ENCODE data around the gene DQX1.

The DQX1 gene

GRCh38 chr2:74530239-74531187, 4.5 kb upstream of the DQX1 start:
- no peak for DNase-seq (ENCODE audit: low read depth)

DNA sequence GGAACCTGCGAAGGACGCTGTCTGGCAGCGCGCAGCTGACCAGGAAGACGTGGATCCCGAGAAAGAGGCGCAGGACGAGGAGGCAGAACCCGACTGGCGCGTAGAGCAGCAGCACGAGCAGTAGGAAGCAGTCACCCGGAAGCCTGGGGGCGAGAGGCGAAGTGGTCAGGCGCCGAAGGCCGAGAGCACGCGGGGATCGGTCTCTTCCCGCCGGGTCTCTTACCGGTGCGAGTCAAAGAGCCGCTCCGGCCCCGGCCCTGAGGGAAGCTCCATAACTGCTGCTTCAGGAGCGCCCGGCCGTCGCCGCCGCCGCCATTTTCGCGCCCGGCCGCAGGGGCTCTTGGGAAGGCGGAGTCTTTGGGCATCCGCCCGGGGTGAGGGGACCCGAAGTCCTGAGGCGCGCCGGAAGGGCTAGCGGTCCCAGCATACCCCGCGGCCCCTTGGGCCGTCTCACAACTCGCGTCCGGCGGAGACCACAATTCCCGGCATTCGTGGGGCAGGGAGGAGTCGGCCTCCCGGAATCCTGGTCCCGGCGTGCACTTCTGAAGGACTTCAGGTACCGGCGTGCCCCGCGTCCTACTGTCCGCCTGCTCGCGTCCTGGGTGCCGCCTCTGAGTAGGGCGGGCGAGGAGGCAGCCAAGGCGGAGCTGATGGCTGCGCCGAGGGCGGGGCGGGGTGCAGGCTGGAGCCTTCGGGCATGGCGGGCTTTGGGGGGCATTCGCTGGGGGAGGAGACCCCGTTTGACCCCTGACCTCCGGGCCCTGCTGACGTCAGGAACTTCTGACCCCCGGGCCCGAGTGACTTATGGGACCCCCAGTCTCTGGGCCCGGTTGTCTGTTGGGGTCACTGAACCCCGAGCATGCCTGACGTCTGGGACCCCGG, 3.6 kb upstream of the DQX1 start, which contains the start of the genes AUP1 and HTRA2:
TSS of gene AUP1 (minus strand) at position 350 of the 882 bp plus-strand sequence. CDS start at position 273, 77 bp downstream.
TSS of gene HTRA2 (plus strand) at position 577 of the 882 bp plus-strand sequence. CDS start at position 651, 74 bp downstream.
- peak; percentile 75 for DNase-seq (ENCODE audit: low read depth)

DNA sequence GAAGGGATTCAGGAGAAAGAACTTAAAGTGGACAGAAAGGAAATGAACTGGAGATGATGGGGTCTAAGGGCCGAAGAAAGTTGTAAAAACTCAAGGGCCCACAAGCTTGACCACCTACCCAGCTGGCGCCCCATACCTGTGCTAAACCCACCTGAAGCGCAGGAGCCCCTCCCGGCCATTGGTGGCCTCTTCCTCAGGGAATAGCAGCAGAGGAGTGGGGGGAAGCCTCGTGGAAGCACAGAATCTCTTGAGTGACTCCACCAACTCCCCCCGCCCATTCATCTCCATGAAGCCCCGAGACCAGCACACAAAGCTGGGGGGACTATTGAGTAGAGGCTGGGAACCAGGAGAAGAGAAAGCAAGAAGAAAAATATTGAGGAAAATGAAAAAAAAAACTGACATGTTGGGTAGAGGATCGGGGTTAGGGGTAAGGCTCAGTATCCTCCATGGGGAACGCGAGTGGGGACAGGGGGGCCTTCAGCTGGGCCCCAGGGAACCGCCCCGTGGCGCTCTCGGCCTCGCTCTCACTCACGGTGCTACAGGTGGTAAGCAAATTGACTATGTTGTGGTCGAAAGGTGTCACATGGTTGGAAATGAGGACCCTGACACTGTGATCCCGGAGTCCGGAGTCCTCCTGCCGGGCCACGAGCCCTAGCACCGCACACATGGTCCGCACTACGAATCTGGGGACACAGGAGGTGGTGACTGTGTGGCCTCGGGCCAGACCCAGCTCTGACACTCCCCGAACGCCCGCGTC, 2.7 kb upstream of the DQX1 start:
- DNase-seq (ENCODE audit: low read depth): no peak

- no peak for DNase-seq (ENCODE audit: low read depth)
Measured at GRCh38 chr2:74527741-74528140, 1.7 kb upstream of the DQX1 start.

DNA sequence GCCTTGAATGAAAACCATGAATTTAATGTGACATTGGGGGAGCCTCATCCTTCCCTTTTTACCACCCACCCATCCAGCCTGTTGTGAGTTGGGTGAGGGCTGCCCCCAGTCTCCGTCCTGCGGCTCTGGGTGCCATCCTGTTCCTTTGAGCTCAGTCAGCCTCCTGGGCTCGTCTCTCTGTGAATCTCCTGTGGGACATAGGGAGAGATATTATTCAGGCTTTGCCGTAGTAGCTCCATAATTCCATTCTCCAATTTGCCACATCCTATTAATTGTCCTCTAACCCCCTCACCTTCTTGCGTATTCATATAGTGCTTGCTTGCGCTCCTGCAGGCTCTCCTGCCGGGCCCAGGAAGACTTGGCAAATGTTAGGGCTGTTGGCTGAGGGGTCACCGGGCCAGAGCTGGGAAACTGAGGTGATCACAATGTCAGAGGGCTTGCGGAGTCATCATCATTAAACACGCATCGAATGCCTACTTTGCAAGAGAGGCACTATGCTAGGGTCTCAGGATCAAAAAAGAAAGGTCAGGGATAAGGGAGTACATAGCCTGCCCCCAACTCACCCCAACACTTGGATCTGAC, 709 bp upstream of the DQX1 start:
- DNase-seq (ENCODE audit: low read depth): no peak

GRCh38 chr2:74524955-74525716, 895 bp downstream of the DQX1 start:
- DNase-seq (ENCODE audit: low read depth): no peak

DNA sequence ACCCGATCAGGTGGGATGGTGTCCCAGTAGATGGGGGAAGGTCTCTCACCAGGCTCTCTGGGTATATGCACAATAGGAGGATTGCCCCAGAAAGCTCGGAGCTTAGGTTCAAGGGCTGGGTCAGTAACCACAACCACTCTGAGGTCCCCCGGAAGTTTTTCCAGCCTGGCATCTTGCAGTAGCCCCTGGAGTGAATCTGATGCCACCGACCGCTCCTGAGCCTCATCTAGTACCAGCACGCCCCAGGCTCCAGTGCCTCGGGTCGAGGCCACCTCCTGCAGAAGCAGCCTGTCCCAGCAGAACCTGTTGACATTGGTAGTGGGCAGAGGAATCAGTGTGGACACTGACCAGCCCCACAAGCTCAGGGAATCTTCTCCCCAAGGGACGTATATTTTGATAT, 2.0 kb downstream of the DQX1 start:
- DNase-seq (ENCODE audit: low read depth): no peak

GRCh38 chr2:74522516-74522915, 3.5 kb downstream of the DQX1 start:
- DNase-seq (ENCODE audit: low read depth): no peak

- no peak for DNase-seq (ENCODE audit: low read depth)
Measured at GRCh38 chr2:74516650-74517049, 9.4 kb downstream of the DQX1 start.

- DNase-seq (ENCODE audit: low read depth): no peak
Measured at GRCh38 chr2:74515981-74516633, 9.9 kb downstream of the DQX1 start.

DNA sequence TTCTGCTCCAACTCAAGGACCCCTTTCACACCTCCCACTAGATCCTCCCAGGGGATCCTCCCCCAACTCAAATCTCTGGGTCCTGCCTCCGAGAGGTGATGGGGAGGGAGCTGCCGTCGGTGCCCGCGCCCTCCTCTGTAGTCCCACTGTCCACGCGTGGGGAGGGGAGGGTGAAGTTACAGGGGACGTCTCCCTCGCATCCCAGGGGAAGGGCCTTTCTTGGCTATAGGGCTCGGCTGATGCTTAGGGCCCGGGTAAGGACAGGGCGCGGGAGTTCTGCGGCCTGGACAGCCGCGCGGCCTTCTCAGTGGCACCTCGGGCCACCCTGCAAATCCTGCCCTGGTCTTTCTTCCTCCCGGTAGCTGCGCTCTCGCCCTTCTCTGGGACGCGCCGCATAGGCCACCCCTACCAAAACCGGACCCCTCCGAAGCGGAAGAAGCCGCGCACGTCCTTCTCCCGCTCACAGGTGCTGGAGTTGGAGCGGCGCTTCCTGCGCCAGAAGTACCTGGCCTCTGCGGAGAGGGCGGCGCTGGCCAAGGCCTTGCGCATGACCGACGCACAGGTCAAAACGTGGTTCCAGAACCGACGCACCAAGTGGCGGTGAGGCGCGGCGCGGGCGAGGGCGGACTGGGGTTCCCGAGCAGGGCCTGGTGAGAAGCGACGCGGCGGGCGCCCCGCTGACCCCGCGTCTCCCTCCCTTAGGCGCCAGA, 10.6 kb downstream of the DQX1 start:
- DNase-seq (ENCODE audit: low read depth): no peak

GRCh38 chr2:74514368-74515270, 11.4 kb downstream of the DQX1 start, which contains the start of gene TLX2:
Gene TLX2, plus strand, starts transcription at chr2:74514450. Its CDS starts 357 bp downstream, at chr2:74514807.
- no peak for DNase-seq (ENCODE audit: low read depth)

DNA sequence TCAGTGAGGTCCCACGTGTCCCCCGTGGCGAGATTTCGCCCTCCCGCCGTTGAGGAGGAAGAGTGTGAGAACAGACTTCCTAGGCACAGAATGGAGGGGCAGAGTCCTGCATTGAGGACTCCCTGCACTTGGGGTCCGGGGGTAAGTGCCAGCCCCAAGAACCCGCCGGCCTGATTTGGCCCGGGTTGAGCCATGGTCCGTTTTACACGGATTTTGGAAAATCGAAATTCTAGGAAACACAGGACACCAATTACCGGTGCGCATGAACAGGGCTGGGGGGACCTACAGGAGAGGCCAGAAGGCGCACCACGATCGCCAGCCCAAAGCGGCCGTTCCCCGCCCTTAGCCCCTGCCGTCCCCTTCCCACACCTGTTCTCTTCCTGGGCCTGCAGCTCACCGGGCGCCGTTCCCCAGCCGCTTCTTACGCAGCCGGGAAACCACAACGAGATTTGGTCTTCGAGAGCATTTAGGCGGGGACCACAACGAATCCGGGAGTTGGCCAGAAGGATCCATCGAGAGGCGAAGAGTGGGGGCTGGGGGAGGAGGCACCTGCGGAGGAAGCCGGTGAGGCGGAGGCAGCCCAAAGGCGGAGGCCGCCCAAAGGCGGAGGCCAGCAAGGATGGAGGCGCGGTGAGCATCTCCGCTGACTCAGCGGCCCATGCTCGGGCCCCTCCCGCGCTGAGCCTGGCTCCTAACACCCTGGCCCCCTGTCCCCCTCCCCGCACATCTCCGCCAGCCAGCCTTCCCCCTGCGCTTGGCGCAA, 12.2 kb downstream of the DQX1 start:
- no peak for DNase-seq (ENCODE audit: low read depth)

DNA sequence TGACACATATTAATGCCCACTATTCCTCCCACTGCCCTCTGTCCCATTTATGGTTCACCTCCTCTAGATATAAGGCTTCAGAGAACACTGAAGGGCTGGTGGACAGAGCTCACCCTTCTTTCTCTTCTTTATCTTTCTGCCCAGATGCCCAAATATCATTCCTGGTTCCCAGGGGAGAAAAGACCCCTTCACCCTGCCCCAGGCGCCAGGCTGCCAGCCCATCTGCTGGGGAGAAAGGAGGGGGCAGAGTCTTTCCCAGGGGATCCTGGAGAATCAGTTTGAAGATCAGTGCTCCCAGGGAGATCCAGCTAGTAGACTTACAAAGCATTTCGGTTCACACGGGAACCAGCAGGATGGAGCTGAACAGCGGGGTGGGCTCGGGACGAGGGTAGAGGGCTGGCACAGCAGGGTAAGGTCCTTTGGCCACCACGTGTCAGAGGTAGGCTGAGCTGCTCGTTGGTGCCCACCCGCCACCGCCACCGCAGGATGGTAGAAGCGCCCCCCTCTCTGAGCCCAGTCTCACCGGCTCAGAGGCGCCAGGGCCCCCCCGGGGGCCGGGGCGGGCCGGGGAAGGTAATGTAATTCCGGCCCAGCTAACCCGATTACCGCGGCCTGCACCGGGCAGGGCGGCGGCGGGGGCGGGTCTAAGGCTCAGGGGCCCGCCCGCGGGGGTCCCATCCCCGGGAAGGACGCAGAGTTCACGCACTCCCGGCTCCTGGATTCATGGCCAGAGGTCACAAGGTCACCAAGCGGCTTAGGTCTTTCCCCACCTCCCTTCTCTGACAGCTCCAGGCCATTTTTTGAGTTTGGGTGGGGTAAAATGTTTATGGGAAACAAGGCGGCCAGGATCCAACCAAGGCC, 13.1 kb downstream of the DQX1 start:
- DNase-seq (ENCODE audit: low read depth): no peak

GRCh38 chr2:74511104-74511989, 14.7 kb downstream of the DQX1 start:
- DNase-seq (ENCODE audit: low read depth): no peak

GRCh38 chr2:74510272-74510671, 15.8 kb downstream of the DQX1 start:
- DNase-seq (ENCODE audit: low read depth): no peak

All from stimulated activated CD8-positive, alpha-beta memory T cell treated with anti-CD3 and anti-CD28 coated beads, Interleukin-15, amount 100 ng/mL, for 24 hours (primary cell).